Prostate gland (tissue), 2 donors: ENCODE data around the gene RAB1B. TPM values are rescaled to one million over a fixed set of nuclear protein-coding genes. Genes with fewer than 3 reads are reported as not detected.

Experiments used
- DNase-seq: peaks from one replicate; pipeline ENCODE4 v3.0.0-alpha.2; 2019; ENCODE audit warnings: low spot score
- H3K27ac ChIP-seq, 2 donors: fragments of 200-600 bp; sonication (generic); 2 replicates each; pipeline ENCODE4 v1.5.1; 2017 to 2019
- H3K27me3 ChIP-seq: fragments of 200-600 bp; sonication (generic); replicated peaks from 2 replicates; pipeline ENCODE4 v1.5.1; 2019; ENCODE audit not compliant: insufficient read depth
- H3K36me3 ChIP-seq, 2 donors: fragments of 200-600 bp; sonication (generic); 1 replicate in 1 of 2; 2 replicates in 1 of 2; pipeline versions ENCODE4 v1.5.1 to v1.8.1; 2017 to 2019
- H3K4me1 ChIP-seq: fragments of 200-600 bp; sonication (generic); replicated peaks from 2 replicates; pipeline ENCODE4 v1.5.1; 2019
- H3K4me3 ChIP-seq, 2 donors: fragments of 200-600 bp; sonication (generic); 2 replicates each; pipeline ENCODE4 v1.5.1; 2017 to 2019
- H3K9me3 ChIP-seq: fragments of 200-600 bp; sonication (generic); 2 replicates; pipeline ENCODE4 v1.5.1; 2017
- POLR2A ChIP-seq: fragments of 450-650 bp; IDR thresholded peaks from one replicate; pipeline ENCODE4 v1.6.1; 2016; ENCODE audit warnings: antibody characterized with exemption, mild to moderate bottlenecking
- POLR2AphosphoS5 ChIP-seq: sonication (generic); formaldehyde crosslinking; IDR thresholded peaks from one replicate; pipeline ENCODE4 v1.6.1; 2017; ENCODE audit warnings: antibody characterized with exemption
- WGBS: methylation state at CpG from one replicate; pipeline ENCODE4 v1.1.5; 2018; 5-methylcytosine and 5-hydroxymethylcytosine counted together
- intact Hi-C: fragments of 100-400 bp; cut with DNase I; formaldehyde crosslinking; loops from one replicate; pipeline ENCODE4 v1.14.2; 2022
- total RNA-seq, 2 donors: library from RNA; depleted of rRNA; stranded (reverse); fragments of >200 nt; gene quantifications; one replicate each; pipeline ENCODE4 v1.1.0, GENCODE V29; 2016
- TF ChIP-seq, protein P1 (sequence below), 4 experiments: fragments of 200-600 bp in 2 of 4; fragments of 450-650 bp in 2 of 4; sonication (generic) in 2 of 4; IDR thresholded peaks; 1 replicate in 3 of 4; 2 replicates in 1 of 4; pipeline ENCODE4 v1.5.1; 2016 to 2019; ENCODE audit warnings: antibody characterized with exemption in 4 of 4, mild to moderate bottlenecking in 2 of 4, moderate library complexity in 2 of 4

Gene RAB1B
- total RNA-seq, 2 donors from 2014 or later: 140 to 166 TPM

DNA sequence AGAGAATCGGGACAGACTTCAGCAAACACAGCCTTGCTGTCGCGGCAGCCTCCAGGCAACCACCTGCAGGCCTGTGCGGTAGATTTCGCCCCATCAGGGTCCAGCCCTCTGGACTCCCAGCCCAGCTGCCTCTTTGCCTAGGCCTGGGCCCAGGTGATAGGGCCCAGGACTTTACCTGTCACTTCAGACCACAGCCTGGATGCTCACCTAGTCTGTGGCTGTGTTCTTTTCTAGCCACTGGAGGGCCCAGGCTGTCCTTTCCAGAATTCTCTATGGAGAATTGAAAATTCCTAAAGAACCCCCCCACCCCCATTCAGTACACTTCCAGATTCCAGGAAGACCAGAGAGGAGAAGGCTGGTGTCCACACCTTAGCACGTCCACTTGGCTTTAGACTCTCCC, 30.6 kb upstream of the RAB1B start:
- 78% methylated on average over 6 of the region's 6 CpGs for WGBS
- no peaks in the 10 kb centered on the region for H3K27me3 ChIP-seq
- no peak for DNase-seq
- intact Hi-C loops: no loop called here
- no peaks in the 10 kb centered on the region for H3K9me3 ChIP-seq
- TF ChIP-seq, protein P1, sequence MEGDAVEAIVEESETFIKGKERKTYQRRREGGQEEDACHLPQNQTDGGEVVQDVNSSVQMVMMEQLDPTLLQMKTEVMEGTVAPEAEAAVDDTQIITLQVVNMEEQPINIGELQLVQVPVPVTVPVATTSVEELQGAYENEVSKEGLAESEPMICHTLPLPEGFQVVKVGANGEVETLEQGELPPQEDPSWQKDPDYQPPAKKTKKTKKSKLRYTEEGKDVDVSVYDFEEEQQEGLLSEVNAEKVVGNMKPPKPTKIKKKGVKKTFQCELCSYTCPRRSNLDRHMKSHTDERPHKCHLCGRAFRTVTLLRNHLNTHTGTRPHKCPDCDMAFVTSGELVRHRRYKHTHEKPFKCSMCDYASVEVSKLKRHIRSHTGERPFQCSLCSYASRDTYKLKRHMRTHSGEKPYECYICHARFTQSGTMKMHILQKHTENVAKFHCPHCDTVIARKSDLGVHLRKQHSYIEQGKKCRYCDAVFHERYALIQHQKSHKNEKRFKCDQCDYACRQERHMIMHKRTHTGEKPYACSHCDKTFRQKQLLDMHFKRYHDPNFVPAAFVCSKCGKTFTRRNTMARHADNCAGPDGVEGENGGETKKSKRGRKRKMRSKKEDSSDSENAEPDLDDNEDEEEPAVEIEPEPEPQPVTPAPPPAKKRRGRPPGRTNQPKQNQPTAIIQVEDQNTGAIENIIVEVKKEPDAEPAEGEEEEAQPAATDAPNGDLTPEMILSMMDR (IDR thresholded peaks at IDR 0.05): no peak
- TF ChIP-seq POLR2A (no peak), POLR2AphosphoS5 (no peak)
- peaks cover 6 to 23% of the 10 kb centered on the region in 2 donors for H3K36me3 ChIP-seq
- no peak overlapping the region for H3K4me3 ChIP-seq
- no peaks in the 10 kb centered on the region for H3K4me1 ChIP-seq
- no peak overlapping the region for H3K27ac ChIP-seq

DNA sequence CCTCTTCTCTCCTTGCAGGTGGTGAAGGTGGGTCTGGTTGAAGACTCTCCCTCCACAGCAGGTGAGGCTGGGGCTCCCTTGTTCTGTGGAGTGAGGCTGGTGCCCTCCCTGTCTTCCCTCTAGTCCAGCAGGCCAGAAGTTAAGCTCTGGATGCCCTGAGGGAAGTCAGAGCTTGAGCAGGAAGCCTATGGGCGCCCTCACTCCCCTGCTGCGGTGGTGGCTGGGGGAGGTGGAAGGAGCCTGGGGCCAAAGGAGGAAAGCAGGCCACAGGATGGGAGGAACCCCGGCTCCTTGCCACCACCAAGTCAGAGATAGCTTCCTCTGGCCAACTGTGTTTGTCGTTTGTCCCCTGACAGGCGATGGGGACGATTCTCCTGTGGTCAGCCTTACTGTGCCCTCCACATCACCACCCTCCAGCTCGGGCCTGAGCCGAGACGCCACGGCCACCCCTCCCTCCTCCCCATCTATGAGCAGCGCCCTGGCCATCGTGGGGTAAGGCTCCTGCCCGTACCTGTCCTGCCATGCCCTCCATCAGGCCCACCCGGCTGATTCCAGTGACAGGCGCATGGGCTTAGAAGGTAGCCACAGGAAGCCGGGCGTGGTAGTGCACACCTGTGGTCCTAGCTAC, 29.5 kb upstream of the RAB1B start:
- Histone ChIP-seq H3K4me3 (no peak overlapping the region), H3K9me3 (no peaks in the 10 kb centered on the region), H3K4me1 (no peaks in the 10 kb centered on the region), H3K27me3 (no peaks in the 10 kb centered on the region), H3K36me3 (peaks cover 0 to 15% of the 10 kb centered on the region in 2 donors), H3K27ac (no peak overlapping the region)
- TF ChIP-seq POLR2A: no peak
- no peak for TF ChIP-seq POLR2AphosphoS5
- TF ChIP-seq, protein P1 (IDR thresholded peaks at IDR 0.05): no peak
- intact Hi-C loops: no loop called here
- WGBS: 94% methylated on average over 12 of the region's 17 CpGs
- DNase-seq: no peak

DNA sequence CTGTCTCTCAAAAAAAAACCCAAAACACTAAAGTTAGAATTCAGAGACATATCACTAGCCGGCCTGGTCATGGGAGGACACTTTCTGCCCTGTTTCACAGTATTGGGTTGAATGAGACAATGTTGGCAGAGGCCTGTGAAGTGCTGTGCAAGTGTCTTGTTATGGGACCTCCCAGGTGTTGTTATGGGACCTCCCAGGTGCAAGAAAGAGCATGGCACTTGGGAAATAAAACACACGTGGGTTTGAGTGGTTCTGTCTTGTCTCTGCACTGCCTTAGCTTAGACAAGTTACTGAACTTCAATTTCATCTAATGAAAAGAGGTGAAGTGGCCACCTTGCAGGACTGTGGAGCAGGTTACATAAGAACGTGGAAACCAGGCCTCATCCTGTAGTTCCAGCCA, 28.9 kb upstream of the RAB1B start:
- intact Hi-C loops: no loop called here
- Histone ChIP-seq H3K4me1 (no peaks in the 10 kb centered on the region), H3K4me3 (no peak overlapping the region), H3K9me3 (no peaks in the 10 kb centered on the region), H3K27me3 (no peaks in the 10 kb centered on the region), H3K36me3 (peaks cover 0 to 13% of the 10 kb centered on the region in 2 donors), H3K27ac (no peak overlapping the region)
- TF ChIP-seq POLR2AphosphoS5 (no peak), POLR2A (no peak)
- TF ChIP-seq, protein P1 (IDR thresholded peaks at IDR 0.05): no peak
- no peak for DNase-seq
- 72% methylated on average over 3 of the region's 3 CpGs for WGBS

DNA sequence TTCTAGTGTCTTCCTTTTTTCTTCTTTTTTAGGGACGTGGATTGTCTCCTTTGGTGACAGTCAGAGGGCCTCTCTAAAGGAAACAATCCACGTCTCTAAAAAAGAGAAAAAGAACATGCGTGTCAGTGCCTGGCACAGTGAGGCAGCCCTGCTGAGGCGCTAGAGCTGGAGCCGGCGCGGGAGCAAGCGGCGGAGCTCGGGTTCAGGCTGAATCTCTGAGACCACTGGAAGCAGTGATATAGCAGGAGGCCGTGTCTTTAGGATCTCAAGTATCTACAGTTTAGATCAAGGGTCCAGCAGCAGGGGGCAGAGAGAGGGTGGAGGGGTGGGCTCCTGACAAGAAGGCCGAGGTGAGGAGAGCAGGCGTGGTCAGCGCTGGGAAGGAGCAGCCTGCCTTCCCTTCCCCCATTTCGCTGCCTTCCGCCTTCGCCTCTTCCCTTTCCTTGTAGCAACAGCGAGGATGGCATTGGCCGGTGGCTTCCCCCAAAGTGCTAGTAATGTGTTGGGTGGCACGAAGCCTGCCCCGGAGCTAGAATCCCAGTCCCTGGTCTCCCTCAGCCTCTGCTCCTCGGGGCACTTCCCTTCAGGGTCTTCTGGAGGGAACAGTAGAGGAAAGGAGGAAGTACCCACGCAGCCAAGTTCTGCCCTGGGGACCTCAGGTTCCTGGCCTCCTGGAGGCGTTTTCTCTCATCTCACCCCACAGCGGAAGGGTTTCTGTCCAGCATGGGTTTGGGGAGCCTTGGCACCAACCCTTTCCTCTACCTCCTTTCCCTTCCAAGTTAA, 28.2 kb upstream of the RAB1B start:
- Histone ChIP-seq H3K4me1 (no peaks in the 10 kb centered on the region), H3K36me3 (peaks cover 0 to 10% of the 10 kb centered on the region in 2 donors), H3K9me3 (no peaks in the 10 kb centered on the region), H3K27ac (no peak overlapping the region), H3K4me3 (no peak overlapping the region), H3K27me3 (no peaks in the 10 kb centered on the region)
- DNase-seq: no peak
- TF ChIP-seq, protein P1 (IDR thresholded peaks at IDR 0.05): no peak
- TF ChIP-seq POLR2A: no peak
- TF ChIP-seq POLR2AphosphoS5: no peak
- intact Hi-C loops: no loop called here
- 88% methylated on average over 25 of the region's 25 CpGs for WGBS

DNA sequence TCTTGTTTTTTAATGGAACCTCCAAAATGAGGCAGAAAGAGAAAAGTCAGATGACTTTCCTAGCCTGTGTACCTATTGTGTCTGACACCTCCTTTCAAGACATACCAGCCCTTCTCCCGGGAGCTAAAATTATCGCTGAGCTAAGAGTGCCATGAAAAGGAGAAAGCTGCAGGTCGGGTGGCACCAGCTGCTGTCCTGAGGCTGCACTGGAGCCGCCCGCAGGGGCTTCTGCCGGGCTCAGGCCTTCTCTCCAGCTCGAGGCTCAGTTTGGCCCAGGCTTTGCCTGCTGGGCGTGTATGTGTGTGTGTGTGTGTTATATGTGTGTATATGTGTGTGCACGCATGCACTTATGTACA, 27.7 kb upstream of the RAB1B start:
- Histone ChIP-seq H3K36me3 (peaks cover 0 to 7% of the 10 kb centered on the region in 2 donors), H3K27me3 (no peaks in the 10 kb centered on the region), H3K27ac (no peak overlapping the region), H3K4me1 (no peaks in the 10 kb centered on the region), H3K4me3 (no peak overlapping the region), H3K9me3 (no peaks in the 10 kb centered on the region)
- WGBS: 76% methylated on average over 9 of the region's 9 CpGs
- no peak for DNase-seq
- intact Hi-C loops: no loop called here
- no peak for TF ChIP-seq POLR2AphosphoS5
- no peak for TF ChIP-seq POLR2A
- TF ChIP-seq, protein P1 (IDR thresholded peaks at IDR 0.05): no peak
